DOHH2 (cell line): ENCODE results near the gene FAM98C.

ENCODE experiments used
- H3F3A ChIP-seq: fragments of 200-600 bp; sonication (generic), shearing (Covaris generic); 2 replicates; pipeline ENCODE4 v1.6.0; 2016; ENCODE audit warnings: antibody characterized with exemption, mild to moderate bottlenecking; ENCODE audit not compliant: control insufficient read depth, insufficient read depth
- H3K27ac ChIP-seq: fragments of 200-600 bp; sonication (generic); 2 replicates; pipeline ENCODE4 v1.5.1; 2014; ENCODE audit warnings: low read depth, mild to moderate bottlenecking, low read length, moderate library complexity
- H3K27me3 ChIP-seq: fragments of 200-600 bp; sonication (generic); 2 replicates; pipeline ENCODE4 v1.6.1; 2014; ENCODE audit warnings: mild to moderate bottlenecking, low read length, mixed read lengths; ENCODE audit not compliant: control insufficient read depth
- H3K36me3 ChIP-seq: fragments of 200-600 bp; sonication (generic); 2 replicates; pipeline ENCODE4 v1.6.1; 2014; ENCODE audit warnings: mild to moderate bottlenecking, low read length, moderate library complexity, mixed read lengths; ENCODE audit not compliant: control insufficient read depth
- H3K4me1 ChIP-seq: fragments of 200-600 bp; sonication (generic); 2 replicates; pipeline ENCODE4 v1.6.1; 2014; ENCODE audit warnings: mild to moderate bottlenecking, low read length, mixed read lengths; ENCODE audit not compliant: control insufficient read depth
- H3K4me2 ChIP-seq: fragments of 200-600 bp; sonication (generic); 2 replicates; pipeline ENCODE4 v1.6.0; 2014; ENCODE audit warnings: mild to moderate bottlenecking, low read length, moderate library complexity
- H3K4me3 ChIP-seq: fragments of 200-600 bp; sonication (generic); 2 replicates; pipeline ENCODE4 v1.5.1; 2014; ENCODE audit warnings: mild to moderate bottlenecking, low read length, mixed read lengths
- H3K79me2 ChIP-seq: fragments of 200-600 bp; sonication (generic); 2 replicates; pipeline ENCODE4 v1.6.1; 2014; ENCODE audit warnings: mild to moderate bottlenecking, low read length, mixed read lengths; ENCODE audit not compliant: control insufficient read depth
- H3K9me2 ChIP-seq: fragments of 200-600 bp; sonication (generic); replicated peaks from 2 replicates; pipeline ENCODE4 v1.6.1; 2014; ENCODE audit warnings: mild to moderate bottlenecking, low read length, mixed read lengths; ENCODE audit not compliant: control insufficient read depth
- H3K9me3 ChIP-seq: fragments of 200-600 bp; sonication (generic); 2 replicates; pipeline ENCODE4 v1.6.1; 2014; ENCODE audit warnings: antibody characterized with exemption, low read length, mixed read lengths; ENCODE audit not compliant: control insufficient read depth, insufficient read depth
- H4K20me1 ChIP-seq: fragments of 200-600 bp; sonication (generic); 2 replicates; pipeline ENCODE4 v1.6.0; 2014; ENCODE audit warnings: low read depth, mild to moderate bottlenecking, antibody characterized with exemption, low read length, moderate library complexity; ENCODE audit not compliant: control insufficient read depth, insufficient read depth
- CTCF ChIP-seq: fragments of 200-600 bp; sonication (generic); IDR thresholded peaks from one replicate; pipeline ENCODE4 v1.5.1; 2014; ENCODE audit warnings: antibody characterized with exemption, mild to moderate bottlenecking, low read depth, low read length; ENCODE audit not compliant: poor library complexity, severe bottlenecking
- EZH2phosphoT487 ChIP-seq: fragments of 200-600 bp; sonication (generic); IDR thresholded peaks from 2 replicates; pipeline ENCODE4 v1.6.1; 2017; ENCODE audit warnings: borderline replicate concordance, mild to moderate bottlenecking, antibody characterized with exemption, low read length, moderate library complexity, mixed read lengths

The FAM98C gene

GRCh38 chr19:38429055-38429810 is 26.3 kb downstream of the FAM98C start:
- Histone ChIP-seq H3K9me2 (no peaks in the 10 kb centered on the region), H3F3A (no peaks in the 10 kb centered on the region; the same call in 1 of the 2 replicates), H4K20me1 (no peaks in the 10 kb centered on the region), H3K4me3 (no peak overlapping the region), H3K36me3 (no peaks in the 10 kb centered on the region), H3K4me1 (peaks cover 17% of the 10 kb centered on the region), H3K79me2 (no peaks in the 10 kb centered on the region), H3K27me3 (peaks cover 9% of the 10 kb centered on the region; the same call in 1 of the 2 replicates), H3K27ac (no peak overlapping the region), H3K9me3 (no peaks in the 10 kb centered on the region), H3K4me2 (no peak overlapping the region)
- TF ChIP-seq CTCF (no peak), EZH2phosphoT487 (no peak)

GRCh38 chr19:38429811-38430156 is 26.9 kb downstream of the FAM98C start:
- no peaks in the 10 kb centered on the region for H3K79me2 ChIP-seq
- H3K4me2 ChIP-seq: no peak overlapping the region
- no peak overlapping the region for H3K4me3 ChIP-seq
- H4K20me1 ChIP-seq: no peaks in the 10 kb centered on the region
- peaks cover 9% of the 10 kb centered on the region; the same call in 1 of the 2 replicates for H3K27me3 ChIP-seq
- H3F3A ChIP-seq: no peaks in the 10 kb centered on the region; the same call in 1 of the 2 replicates
- H3K9me2 ChIP-seq: no peaks in the 10 kb centered on the region
- no peaks in the 10 kb centered on the region for H3K9me3 ChIP-seq
- no peak for TF ChIP-seq CTCF
- no peak for TF ChIP-seq EZH2phosphoT487
- no peaks in the 10 kb centered on the region for H3K36me3 ChIP-seq
- H3K4me1 ChIP-seq: peaks cover 17% of the 10 kb centered on the region
- H3K27ac ChIP-seq: no peak overlapping the region

- H3K27me3 ChIP-seq: peaks cover 9% of the 10 kb centered on the region; the same call in 1 of the 2 replicates
- TF ChIP-seq CTCF (no peak), EZH2phosphoT487 (no peak)
- H3K27ac ChIP-seq: no peak overlapping the region
- no peaks in the 10 kb centered on the region for H3K36me3 ChIP-seq
- no peak overlapping the region for H3K4me2 ChIP-seq
- no peaks in the 10 kb centered on the region for H4K20me1 ChIP-seq
- no peaks in the 10 kb centered on the region for H3K79me2 ChIP-seq
- H3K9me3 ChIP-seq: no peaks in the 10 kb centered on the region
- no peaks in the 10 kb centered on the region; the same call in 1 of the 2 replicates for H3F3A ChIP-seq
- H3K4me3 ChIP-seq: no peak overlapping the region
- H3K4me1 ChIP-seq: peaks cover 10% of the 10 kb centered on the region
- H3K9me2 ChIP-seq: no peaks in the 10 kb centered on the region
These were observed 28.0 kb downstream of the FAM98C start for GRCh38 chr19:38430931-38431330.
